HCEC 1CT (cell line): ENCODE measurements around the gene LRRK1.

ENCODE experiments used
- DNase-seq: peaks from one replicate; pipeline ENCODE4 v3.0.0-alpha.2; 2017

Gene LRRK1

DNA sequence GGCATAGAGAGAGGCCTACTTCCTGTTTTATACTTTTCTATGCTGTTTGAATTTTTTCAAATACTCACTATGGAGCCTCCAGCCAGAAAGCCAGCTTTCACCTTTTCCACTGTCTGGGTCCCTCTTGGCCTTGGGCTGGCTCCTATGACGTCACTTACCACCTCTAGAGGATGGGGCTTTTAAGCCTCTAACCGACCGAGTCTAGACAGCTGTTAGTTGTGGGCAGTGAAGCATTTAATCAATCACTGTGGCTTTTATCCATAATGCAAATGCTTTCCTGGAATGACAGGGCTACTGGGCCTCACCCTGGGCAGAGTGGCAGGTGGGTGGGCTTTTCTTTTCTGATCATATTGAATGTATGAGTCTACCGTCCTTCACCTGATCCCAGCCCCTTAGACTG lies 61.9 kb downstream of the LRRK1 start:
- no peak for DNase-seq

DNA sequence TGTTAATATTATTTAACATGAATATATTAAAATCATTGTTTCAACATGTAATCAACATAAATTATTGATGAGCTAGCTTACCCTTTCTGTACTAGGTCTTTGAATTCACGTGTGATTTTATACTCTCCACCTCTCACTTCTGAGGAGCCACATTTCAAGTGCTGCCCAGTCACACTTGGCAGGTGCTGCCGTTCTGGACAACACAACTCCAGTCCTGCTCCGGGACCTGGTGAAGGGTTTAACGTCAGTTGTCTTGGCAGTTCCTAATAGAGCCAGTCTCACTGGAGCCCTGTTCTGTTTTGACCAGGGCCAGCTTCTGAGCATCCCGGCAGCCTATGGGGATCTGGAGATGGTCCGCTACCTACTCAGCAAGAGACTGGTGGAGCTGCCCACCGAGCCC lies 64.1 kb downstream of the LRRK1 start:
- DNase-seq: no peak

DNA sequence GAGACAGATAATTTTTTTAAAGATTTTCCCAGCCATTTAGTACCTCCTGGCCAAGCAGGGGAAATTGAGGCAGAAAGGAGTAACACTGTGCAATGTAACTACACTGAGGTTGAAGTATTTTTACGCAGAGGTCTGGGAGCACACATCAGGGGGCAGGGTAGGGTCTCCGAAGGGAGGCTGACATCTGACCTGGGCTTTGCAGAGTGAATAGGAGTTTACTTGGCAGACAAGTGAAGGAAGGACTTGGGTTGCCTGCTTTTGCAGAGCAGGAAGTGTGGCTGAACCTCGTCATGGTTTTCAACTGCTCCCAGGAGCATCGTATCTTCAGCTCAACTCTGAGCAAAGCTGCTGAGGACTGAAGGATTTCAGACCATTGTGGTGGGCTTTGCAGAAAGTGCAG lies 66.2 kb downstream of the LRRK1 start:
- no peak for DNase-seq

DNA sequence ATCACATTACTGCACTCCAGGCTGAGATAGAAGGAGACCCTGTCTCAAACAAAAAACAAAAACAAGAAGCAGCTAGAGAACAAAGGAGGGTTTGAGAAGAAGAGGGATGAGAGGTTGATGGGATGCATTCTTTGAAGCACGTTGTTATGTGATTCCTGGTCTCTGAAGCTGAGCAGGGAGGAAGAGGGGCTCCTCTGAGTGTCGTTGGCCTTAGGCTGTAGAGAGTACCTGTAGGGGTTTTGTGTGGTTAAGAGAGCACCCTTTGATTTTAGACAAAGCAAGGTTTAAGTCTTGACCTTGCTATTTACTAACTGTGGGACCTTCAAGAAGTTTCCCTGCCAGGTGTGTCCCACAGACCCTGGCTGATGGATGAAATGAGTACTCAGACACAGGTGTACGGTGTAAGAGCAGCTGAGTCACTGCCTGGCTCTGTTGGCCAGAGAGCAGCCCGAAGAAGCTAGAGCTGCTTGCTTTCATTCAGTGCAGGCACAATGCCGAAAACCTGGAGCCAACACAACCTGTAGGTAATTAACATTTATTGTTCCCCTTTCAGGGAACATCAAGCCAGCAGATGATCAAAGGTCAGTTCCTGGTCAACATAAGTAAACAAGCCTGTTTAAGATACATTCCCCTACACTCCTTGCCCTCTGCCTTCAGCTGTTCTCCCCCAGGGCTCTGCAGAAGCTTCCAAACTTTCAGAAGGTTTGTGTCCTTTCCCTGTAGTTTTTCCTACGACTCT lies 67.2 kb downstream of the LRRK1 start:
- DNase-seq: no peak

DNA sequence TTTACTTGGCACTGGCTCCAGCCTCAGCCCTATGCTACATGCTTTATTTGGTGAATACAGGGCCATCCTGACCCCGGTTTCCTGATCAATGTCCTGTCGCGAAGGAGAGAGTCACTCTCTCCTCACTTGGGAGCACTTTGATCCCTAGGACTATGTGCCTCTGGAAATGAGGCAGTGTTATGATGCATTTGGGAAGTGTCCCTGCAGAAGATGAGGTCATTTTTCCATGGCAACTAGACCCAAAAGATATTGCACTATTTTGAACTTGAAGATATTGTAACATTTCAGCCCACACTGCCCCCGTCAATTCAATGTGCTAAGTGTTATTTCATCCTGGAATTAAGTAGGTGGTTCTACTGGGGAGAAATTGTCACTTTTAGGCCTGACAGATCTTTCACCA lies 68.0 kb downstream of the LRRK1 start:
- no peak for DNase-seq

DNA sequence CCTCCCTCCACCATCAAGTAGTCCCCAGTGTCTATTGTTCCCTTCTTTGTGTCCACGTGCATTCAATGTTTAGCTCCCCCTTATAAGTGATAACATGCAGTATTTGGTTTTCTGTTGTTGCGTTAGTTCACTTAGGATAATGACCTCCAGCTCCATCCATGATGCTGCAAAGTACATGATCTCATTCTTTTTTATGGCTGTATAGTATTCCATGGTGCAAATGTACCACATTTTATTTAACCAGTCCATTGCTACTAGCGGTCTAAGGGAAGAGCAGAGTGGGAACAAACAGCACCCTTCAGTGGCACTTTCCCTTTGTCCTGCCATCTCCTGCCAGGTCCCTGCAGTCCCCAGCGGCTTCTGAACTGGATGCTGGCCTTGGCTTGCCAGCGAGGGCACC lies 69.1 kb downstream of the LRRK1 start:
- no peak for DNase-seq

DNA sequence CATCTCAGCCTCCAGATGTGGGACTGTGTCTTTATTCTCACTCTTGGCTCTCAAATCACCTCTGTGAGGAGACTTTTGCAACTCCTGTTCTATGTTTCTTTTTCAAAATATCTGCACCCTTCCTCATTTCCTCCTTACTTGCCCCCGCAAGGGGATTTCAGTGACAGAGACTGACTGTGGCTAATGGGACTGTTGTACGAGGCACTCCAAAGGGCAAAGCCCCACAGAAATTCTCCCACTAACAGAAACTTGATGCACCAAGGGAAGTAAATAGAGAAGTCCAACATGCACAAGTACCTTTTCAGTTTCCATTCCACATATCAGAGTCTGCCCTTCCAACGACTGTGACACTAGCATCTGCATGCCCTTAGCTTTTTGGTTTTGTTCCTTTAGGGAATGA lies 69.7 kb downstream of the LRRK1 start:
- no peak for DNase-seq

DNA sequence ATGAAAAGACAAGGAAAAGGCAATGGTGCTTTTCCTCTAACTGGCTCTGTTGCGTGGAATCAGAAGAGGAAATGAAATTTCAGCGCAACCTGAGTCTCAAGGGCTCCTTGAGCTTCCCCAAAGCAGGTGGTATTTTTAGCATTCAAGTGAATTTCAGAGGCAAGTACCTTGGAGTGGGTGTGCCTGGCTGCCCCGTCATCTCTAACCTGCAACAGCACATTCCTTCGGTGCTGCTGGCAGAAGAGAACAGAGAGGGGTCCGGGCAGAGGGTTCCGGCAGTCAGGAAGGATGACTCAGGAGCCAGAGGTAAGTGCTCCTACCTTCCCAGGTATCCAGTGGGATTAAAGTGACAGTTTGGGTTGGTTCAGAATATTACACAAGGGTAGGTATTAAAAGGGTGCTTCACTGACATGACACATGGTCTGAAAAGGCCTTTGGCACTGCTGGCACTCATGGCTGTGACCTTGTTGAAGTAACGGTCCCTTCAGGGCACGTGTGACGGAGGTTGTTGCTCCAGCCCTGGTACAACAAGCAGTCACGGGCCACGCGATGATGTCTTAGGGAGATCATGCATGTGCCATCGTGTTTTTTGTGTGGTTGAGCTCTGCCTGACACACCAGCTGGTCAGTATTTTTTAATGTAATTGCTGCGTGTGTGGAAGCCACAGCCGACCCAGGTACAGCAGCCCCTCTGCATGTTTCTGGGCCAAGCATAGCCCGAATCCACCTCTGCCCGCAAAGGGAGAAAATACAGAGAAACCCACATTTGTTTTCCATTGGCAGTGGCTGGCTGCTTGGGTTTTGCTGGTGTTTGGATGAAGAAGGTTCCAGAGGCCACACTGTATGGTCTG lies 75.7 kb downstream of the LRRK1 start:
- DNase-seq: no peak

DNA sequence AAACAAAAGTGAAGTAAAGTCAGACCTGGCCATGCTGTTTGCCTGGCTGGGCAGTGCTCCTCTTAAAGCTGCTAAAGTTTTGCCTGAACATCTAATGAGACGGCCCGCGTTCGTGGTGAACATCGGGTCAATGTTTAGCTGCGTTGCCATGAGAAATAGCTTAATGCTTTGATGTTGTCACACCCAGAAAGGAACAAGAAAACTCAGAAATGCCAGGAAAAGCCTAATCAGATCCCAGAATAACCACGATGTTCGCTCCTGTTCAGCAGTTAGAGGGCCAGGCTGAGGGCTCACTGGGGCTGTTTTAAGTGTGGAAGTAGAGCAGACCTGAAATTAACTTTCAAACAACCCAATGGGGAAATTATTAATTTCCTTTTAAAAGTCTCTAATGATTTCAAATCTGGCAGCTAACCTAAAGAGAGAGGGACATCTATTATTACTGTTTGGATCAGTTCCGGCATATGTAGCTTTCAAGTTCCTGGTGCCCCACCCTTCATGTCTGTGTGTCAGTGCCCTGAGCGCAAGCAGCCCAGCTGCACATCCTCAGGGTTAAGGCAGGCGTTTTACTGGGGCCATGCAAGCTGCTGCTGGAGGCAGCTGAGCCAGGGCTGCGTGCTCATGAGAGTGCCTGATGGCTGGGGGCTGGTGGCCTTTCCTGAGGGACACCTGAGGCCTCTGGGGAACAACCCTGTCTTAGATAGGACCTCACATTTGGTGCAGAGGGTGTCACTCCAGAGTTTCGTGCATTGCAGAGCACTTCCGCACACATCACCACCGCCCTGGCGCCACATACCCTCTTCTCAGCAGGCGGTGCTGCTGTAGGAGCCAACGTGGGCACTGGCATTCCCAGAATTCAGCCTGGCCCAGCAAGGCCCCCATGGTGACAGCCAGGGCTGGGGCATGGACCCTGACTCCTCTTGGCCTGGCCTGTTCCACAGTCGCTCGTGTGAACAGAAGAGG lies 76.6 kb downstream of the LRRK1 start:
- no peak for DNase-seq

DNA sequence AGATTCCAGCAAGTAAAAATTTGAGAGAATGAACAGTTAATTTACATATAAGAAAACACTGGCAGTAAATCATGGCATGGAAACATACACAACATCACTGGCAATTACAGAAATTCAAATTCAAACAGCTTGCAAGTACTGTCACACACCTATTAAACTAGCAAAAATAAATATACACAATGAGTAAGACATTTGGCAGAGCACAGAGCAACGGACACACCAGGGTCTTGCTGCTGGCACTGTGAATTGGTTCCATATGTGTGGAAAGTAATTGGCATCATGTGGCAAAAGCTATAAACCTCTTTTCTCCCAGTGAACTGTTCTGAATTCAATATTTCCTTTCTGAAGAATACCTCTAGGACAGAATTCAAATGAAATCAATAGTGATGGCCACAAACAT lies 78.3 kb downstream of the LRRK1 start:
- peak; percentile 41 for DNase-seq

DNA sequence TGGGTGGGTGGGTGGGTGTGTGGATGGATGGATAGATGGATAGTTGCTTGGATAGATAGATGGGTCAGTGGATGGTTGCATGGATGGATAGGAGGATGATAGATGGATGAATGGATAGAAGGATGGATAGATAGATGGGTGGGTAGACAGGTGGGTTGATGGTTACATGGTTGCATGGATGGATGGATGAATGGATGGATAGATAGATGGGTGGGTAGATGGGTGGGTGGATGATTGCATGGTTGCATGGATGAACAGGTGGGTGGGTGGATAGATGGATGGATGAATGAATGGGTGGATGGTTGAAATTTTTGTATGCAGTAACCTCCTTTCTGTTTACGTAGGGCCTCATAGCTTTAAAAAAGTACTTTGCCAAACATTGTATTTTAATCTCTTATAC lies 79.5 kb downstream of the LRRK1 start:
- DNase-seq: no peak

DNA sequence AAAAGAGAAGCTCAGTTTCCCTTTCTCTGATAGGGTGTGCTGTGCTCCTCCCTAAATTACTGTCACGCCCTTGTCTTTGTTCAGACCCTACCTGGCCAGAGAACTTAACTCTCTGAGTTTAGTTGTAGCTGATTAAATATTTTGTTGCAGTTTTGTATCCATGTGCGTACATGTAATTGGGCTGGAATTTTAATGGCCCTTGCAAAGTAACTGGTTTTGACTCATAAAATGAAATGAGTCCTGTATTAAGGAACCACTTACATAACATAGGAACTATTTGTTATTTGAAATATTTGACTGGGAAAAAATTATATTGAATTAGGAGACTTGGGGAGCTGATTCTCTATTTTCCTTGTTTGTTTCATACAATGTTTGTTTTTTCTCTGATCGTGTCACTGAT lies 80.2 kb downstream of the LRRK1 start:
- no peak for DNase-seq

DNA sequence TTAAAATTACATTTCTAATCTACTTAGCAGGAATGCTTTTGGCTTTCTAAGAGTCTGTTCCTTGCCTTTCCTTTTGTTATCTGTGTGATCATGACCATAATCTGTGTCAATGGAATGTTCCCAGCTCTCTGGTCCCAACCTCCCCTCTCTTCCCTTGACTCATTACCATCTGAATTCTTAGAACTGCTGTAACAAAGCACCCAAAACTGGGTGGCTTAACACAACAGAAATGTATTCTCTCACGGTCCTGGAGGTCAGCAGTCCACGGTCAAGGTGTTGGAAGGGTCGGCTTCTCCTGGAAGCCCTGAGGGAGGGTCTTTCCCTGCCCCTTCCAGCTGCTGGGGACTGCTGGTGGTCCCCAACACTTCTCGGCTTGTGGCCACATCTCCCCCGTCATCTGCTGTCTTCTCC lies 81.1 kb downstream of the LRRK1 start:
- no peak for DNase-seq

DNA sequence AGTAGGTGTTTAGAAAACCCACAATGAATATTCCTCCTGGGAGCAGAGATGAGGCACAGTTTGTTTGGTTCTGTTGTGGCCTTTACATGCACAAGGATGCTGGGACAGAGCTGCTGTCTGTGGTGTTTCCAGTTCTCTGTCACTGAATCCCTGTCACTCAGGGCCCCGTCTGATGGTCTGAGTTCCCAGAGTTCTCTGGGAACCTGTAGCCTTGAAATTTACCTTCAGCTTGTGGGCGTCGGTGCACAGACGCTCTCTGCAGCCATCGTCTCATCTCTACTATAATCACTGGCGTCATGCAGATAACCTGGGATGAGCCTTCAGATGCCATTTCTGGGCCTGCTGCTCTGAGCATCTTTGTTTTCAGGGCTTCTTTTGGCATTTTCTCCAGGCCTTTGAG lies 81.9 kb downstream of the LRRK1 start:
- DNase-seq: no peak

DNA sequence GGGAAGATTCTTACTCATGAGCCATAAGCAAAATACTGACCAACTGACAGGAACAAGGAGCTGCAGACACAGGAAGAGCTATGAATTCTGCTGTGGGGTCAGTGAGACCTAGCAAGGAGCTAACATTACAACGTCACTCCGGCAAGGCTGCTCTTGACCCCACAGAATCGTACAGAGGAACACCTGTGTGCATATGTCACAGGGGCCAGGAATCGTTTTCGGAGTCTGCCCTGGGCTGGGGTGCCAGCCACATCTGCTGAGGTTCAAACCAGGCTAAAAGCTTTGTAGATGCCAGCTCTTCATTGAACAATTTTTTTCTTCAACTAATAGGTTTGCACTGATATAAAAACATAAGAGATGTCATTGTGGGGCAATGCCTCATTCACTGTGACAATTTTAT lies 82.6 kb downstream of the LRRK1 start:
- no peak for DNase-seq

DNA sequence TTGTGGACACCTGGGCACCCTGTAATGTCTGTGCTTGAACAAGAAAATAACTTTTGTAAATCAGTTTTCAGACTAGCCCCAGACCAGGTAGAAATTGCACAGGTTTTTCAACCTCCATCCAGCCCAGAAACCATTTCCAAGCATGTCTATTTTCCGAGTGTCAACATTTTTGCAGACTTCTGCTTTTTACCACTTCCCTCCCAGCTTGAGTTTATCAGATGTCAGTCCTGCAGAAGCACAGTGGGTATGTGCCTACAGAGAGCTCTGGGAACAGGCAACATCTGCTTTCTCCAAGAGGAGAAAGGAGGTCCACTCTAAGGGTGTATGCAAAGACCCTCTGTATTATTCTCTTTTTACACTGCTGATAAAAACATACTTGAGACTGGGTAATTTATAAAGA lies 83.9 kb downstream of the LRRK1 start:
- DNase-seq: no peak

DNA sequence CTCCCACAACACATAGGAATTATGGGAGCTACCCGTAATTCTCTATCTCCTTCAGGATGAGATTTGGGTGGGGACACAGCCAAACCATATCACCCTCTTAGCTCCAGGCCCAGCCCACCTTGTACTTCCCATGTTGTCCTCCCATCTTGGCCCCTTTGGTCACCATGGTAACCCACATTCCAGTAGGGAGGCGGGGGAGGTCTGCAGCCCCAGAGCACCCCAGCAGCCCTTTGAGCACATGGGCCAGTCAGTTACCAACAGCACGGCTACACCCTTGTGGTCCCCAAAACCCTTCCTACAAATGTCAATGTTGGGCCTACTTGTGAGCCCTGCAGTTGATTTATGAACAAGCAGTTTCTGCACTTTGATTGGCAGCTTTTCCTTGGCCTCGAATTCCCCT lies 84.5 kb downstream of the LRRK1 start:
- DNase-seq: no peak

DNA sequence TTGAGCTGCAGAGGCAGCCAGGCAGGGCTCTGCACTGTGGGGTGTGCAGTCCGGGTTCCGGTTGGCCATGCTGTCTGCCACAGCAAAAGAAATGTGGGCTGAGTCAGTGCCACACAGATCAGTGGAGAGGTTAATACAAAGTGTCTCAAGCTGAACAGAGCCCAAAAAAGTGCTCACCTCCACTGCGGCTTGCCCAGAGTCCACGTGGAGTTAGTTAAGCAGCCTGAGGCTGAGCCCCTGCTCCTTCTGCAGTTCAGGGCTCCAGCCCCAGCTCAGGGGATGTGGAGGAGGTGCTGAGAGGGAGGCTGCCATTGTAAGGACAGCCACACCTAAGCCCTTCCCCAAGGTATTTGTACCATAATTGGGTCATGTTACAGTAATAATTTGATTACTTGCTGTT lies 85.3 kb downstream of the LRRK1 start:
- DNase-seq: no peak

DNA sequence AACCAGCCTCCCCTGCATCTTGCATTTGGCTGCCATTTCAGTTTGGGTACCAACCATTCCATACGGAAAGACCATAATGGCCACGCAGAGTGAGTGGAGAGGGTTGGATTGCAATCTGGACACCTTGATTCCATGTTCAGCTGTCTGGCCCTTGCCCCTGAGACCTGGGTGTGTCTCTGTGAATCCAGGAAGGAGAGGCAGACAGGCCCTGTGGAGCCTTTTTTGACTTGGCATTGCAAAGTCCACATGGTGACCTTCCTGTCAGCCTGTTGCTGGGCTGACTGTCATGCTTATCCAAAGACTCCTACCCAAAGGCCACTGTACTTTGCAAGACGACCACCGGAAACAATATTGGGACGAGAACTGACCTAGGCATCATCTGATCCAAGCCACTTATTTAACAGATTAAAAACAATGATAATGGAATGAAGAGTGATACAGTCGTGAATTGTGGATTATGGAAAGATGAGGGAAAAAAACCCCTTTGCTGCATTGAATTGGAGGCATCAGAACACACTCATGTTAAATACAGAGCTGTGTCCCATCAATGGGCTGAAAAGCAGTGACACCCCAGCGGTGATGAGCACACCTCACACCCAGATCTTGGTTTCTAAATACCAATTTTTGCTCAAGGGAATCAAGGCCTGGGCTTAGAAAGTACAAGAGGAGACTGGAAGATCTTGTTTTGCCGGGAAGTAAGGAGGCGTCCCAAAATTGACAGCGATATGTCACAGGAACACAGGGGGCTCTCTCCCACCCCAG lies 86.0 kb downstream of the LRRK1 start:
- no peak for DNase-seq

DNA sequence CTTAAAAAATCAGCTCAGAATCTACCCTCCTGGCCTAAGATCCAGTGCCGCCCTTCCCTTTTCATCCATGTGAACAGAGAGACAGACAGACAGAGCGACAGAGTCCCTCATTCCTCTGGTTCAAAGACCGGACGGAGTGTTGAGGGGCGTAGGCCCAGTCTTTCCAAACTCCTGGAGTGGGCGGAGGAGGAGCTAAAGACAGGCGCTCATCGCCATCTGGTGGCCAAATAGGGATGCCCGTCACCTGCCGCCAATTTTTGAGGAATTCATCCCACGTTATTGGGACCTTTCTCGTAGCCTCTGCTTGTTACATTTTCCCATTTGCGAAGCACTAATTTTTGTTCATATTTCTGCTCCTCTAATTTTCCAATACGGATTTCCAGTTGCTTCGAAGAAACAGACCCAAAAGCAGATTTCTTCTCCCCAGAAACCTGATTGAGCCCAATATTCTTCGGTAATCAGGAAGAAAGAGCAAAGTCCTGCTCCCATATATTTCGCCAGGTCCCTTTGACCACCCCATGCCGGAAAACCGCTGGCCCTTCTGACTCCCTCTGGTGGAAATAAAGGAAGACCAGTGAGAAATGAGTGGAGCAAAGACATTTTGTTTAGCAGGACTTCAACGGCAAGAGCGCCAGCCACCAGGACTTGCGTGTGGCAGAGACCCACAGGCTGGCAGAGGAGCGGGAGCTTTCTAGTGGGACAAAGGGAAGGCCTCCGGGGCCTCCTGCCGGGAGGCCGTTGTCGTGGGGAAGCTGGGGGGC lies 88.0 kb downstream of the LRRK1 start:
- peak; percentile 69 for DNase-seq
